HG02571 (cell line): ENCODE data around the gene PKD1L1.
"Not testable (repeated sequence)": the region's sequence is repeated elsewhere in the genome, so short reads cannot be mapped to it uniquely, and the experiment has no call there.

Experiments
- ATAC-seq: cut with Tn5 transposase; IDR thresholded peaks from one replicate; pipeline ENCODE4 v1.9.1; 2021; ENCODE audit warnings: mild to moderate bottlenecking, moderate library complexity; ENCODE audit not compliant: unreplicated experiment

PKD1L1 gene, protein sequence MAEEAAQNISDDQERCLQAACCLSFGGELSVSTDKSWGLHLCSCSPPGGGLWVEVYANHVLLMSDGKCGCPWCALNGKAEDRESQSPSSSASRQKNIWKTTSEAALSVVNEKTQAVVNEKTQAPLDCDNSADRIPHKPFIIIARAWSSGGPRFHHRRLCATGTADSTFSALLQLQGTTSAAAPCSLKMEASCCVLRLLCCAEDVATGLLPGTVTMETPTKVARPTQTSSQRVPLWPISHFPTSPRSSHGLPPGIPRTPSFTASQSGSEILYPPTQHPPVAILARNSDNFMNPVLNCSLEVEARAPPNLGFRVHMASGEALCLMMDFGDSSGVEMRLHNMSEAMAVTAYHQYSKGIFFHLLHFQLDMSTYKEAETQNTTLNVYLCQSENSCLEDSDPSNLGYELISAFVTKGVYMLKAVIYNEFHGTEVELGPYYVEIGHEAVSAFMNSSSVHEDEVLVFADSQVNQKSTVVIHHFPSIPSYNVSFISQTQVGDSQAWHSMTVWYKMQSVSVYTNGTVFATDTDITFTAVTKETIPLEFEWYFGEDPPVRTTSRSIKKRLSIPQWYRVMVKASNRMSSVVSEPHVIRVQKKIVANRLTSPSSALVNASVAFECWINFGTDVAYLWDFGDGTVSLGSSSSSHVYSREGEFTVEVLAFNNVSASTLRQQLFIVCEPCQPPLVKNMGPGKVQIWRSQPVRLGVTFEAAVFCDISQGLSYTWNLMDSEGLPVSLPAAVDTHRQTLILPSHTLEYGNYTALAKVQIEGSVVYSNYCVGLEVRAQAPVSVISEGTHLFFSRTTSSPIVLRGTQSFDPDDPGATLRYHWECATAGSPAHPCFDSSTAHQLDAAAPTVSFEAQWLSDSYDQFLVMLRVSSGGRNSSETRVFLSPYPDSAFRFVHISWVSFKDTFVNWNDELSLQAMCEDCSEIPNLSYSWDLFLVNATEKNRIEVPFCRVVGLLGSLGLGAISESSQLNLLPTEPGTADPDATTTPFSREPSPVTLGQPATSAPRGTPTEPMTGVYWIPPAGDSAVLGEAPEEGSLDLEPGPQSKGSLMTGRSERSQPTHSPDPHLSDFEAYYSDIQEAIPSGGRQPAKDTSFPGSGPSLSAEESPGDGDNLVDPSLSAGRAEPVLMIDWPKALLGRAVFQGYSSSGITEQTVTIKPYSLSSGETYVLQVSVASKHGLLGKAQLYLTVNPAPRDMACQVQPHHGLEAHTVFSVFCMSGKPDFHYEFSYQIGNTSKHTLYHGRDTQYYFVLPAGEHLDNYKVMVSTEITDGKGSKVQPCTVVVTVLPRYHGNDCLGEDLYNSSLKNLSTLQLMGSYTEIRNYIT (N-terminal part only)

DNA sequence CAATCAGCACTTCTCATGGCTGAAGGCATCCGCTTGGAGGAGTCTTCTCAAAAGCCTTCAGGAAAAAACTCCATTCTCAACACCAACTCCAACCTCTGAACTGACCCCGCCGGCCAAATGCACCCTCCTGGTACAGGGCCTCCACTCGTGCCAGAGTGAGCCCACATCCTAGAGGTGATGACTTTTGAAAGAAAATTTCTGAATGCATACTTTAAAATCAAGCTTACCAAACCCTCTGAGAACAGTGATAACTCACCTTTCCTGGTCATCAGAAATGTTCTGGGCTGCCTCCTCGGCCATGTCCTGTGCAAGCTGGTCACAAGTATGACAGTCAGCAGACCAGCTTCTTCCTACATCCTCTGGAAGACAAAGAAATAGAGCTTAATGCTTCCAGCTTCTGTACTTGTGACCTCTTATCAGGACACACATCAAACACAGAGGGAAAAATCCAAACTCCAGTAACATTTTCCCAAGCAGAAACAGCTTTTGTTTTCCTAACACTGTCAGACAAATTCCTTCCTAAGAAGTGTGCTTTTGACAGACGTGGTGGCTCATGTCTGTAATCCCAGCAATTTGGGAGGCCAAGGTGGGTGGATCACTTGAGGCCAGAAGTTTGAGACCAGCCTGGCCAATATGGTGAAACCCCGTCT, at the start of gene PKD1L1:
Gene PKD1L1, minus strand, starts transcription at position 326 of the 650 bp plus-strand sequence. Its CDS starts 26 bp downstream, at position 300.
- ATAC-seq: no peak

DNA sequence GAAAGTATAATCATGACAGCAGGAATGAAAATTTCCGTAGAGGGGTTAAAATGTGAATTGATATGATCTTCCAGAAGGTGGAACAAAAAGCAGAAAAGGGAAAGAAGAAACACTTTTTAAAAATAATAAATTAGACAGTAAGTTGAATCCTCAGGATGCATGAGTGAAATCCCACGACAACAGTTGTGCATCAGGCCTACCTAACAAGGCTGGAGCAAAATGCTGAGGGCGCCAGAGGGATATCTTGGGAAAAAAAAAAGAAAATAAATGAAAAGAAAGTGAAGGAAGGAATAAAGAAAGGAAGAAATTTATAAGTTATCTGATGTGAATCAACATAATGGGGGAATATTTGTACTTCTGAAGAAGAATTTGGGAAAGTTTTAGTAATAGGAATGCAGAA, 44.2 kb upstream of the PKD1L1 start:
- ATAC-seq: no peak

DNA sequence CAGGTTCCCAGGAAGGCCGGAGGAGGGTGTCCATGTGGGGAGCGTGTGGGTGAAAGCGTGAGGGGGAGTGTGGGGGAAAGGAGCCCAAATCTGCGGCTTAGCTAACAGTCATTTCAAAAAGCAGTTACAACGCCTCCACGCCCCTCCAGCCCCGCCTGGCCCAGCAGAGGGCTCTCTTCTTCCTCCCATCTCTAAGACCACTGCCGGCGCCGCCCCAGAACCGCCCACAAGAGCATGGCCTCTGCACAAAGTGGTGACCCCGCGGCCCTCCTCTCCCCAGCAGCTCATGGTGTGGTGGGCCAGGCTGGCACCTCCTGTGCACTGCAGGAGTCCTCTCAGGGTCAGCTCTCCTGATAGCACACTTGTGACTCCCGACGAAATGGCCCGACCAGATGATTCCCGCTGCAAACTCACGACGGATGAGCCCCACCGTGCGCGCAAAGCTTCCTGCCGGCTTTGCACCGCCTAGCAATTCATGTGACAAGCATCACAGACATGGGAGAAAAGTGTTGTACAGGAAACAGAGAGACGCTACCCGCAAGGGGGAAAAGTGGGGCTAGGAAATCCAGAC, 43.6 kb upstream of the PKD1L1 start:
- ATAC-seq: peak; percentile 100

DNA sequence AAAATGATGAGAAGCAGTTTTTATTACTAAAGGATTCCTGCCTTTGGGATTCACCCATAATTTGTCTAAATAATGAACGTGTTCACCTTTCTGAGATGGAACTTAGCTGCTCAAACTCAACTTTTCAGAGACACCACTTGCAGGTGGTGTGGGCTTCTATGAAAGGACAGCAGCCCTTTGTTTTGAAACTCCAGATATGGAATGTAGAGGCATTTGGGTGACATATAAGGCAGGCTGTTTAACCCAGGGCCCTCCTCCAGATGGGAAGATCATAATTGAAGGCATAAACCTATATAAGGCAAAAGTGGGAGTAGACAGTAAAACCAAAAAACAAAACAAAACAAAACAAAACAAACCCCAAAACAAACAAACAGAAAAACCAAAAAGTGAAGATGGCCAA, 43.0 kb upstream of the PKD1L1 start:
- no peak for ATAC-seq

DNA sequence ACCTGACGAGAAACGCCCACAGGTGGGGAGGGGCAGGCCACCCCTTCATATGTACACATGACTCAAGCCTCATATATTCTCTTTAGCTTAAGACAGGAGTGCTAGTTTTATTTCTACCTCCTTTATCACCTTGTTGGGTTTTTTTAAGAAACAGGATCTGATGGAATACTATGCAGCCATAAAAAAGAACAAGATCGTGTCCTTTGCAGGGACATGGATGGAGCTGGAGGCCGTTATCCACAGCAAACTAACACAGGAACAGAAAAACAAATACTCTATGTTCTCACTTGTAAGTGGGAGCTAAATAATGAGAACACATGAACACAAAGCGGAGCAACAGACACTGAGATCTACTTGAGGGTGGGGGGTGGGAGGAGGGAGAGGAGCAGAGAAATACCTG, 42.3 kb upstream of the PKD1L1 start:
- ATAC-seq: no peak

DNA sequence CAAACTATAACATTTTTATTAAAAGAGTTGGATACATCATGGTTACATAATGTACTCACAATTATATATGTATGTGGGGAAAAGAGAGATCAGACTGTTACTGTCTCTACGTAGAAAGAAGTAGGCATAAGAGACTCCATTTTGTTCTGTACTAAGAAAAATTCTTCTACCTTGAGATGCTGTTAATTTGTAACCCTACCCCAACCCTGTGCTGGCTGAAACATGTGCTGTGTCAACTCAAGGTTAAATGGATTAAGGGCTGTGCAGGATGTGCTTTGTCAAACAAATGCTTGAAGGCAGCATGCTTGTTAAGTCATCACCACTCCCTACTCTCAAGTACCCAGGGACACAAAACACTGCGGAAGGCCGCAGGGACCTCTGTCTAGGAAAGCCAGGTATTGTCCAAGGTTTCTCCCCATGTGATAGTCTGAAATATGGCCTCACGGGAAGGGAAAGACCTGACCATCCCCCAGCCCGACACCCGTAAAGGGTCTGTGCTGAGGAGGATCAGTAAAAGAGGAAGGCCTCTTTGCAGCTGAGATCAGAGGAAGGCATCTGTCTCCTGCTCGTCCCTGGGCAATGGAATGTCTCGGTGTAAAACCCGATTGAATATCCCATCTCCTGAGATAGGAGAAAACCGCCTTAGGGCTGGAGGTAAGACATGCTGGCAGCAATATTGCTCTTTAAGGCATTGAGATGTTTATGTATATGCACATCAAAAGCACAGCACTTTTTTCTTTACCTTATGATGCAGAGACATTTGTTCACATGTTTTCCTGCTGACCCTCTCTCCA, 41.5 kb upstream of the PKD1L1 start:
- ATAC-seq: not testable (repeated sequence)

DNA sequence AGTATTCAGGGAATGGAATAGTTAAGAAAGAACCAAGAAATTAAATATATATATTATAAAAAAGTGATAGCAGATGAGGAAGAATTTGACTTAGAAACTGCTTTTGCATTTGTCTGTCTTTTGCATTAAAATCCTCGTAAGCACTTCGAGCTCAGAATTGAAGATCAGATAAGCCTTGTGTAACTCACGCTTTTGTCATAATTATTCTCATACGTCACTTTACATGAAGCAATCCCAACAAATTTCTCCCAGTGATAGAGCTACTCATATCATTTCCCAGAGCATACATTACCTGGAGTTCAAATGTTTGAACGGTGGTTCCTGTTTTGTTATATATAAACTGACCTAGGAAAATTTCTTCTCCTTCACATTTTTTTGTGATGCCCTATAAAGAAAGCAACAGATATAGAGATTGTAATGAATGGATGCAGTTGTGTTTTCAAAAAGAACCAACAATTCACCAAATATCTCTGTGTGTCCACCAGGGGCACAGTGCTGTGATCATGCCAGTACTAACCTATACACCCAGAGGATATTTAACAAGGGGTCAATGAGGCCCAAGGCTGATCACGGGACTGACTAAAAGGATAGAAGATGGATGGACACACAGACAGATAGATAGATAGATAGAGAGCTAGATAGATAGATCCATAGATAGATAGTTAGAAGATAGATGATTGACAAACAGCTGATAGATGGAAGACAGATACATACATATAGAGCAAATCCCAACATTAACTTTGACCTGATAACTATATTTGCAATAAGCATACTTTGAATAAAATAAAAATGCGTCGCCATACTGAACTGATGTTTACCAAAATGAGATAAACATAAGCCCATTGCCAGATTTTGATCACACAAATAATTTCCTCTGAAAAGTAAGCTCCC, 40.5 kb upstream of the PKD1L1 start:
- ATAC-seq: no peak

DNA sequence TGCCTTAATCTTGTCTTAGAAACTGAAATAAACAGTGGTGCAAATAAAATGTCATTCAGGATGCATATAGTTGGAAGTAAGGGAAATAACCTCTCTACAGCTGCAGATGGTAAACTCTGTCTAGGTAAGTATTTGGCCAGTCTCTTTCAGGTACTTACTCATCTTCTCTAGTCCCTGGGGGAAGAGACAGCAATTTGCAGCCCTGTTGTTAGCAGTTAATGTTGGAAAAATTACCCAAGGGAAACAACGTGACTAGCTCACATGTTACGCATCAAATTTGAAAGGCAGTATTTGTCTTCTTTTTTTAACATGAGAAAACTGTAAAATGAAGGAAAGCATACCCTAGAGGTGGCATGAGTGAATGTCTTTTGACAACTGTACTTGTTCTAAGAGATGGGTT, 34.3 kb upstream of the PKD1L1 start:
- ATAC-seq: no peak

DNA sequence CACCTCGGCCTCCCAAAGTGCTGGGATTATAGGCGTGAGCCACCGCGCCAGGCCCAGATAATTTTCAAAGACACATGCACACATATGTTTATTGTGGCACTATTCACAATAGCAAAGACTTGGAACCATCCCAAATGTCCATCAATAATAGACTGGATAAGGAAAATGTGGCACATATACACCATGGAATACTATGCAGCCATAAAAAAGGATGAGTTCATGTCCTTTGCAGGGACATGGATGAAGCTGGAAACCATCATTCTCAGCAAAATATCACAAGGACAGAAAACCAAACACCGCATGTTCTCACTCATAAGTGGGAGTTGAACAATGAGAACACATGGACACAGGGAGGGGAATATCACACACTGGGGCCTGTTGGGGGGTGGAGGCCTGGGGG, 32.4 kb upstream of the PKD1L1 start:
- not testable (repeated sequence) for ATAC-seq

DNA sequence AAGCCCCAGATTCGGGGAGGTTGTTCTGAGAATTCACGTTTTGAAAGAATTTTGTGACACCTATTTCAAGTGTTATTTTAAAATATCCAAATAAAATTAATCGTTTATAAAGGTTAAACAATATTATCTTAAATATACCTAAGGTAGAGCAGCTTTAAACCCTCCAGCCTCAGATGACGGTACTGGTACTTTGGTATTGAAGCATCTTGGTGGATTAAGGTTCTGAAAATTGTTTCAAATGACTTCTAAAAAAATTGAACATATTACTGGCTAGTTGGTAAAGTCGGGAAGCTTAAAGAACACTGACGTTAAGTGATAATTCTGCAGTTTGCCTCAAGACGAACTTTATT, 31.5 kb upstream of the PKD1L1 start:
- ATAC-seq: no peak

DNA sequence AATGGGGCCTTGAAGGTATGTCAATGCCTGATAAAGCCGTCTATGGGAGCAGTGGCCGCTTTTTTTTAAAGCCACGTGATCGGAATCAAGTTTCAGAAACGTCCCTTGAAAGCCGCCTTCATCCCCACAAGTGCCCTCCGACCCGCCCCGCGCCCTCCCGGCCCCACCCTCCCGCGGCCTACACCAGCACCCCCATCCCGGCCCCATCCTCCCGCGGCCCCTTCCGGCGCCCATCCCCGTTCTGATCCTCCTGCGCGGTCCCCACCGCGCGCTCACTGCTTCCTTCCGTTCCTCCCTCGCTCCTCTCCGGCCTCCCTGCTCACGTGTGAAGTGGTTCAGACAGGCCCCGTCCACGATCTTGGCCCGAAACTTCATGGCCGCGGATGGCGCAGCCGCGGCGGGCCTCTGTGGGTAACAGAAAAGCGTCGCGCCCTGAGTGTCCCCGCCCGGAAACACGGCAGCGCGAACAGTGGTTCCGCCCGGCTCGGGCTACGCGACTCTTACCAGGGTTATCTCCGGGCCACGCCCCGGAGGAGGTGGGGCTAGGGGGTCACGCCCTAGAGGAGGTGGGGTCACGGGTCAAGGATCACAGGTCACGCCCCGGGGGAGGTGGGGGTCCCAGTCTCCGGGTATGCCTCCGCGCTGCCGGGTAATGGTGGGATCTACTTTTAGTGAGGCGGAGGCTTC, 31.0 kb upstream of the PKD1L1 start, which contains the start of gene HUS1:
Gene HUS1, minus strand, starts transcription at position 471 of the 687 bp plus-strand sequence. Its CDS starts 96 bp downstream, at position 375.
- ATAC-seq: peak; percentile 98

DNA sequence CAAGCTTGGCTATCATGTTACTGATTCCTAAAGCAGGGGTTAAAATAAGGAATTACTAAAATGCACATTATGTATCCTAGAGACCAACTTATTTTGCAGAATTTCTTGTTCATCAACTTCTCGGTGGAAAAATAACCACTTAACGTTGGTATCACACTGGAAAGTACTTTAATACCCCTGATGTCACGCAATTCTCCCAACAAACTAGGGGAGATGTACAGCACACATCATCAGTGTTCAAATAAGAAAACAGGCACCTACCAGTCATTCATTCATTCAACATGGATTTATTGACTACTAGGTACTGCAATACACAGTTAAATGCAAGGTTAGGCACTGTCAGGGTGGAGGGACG, 30.5 kb upstream of the PKD1L1 start:
- ATAC-seq: no peak

DNA sequence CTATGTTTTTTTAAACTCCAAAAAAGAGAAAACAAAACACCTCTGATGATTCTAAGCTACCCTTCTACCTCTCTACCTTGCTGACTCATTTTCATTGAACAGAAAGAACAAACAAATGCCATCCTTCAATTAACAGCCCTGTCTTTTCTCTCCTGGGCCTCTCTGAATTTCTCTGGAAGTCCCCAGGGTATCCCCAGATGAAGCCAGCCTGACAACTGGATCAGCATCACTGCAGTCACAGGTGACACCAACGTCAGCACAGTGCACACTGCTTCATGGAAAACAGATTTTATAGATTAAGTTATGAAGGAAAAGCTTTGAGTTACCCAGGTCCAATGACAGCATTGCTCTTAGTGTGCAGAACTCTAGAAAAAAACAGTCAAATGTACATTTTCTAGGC, 25.5 kb upstream of the PKD1L1 start:
- no peak for ATAC-seq

DNA sequence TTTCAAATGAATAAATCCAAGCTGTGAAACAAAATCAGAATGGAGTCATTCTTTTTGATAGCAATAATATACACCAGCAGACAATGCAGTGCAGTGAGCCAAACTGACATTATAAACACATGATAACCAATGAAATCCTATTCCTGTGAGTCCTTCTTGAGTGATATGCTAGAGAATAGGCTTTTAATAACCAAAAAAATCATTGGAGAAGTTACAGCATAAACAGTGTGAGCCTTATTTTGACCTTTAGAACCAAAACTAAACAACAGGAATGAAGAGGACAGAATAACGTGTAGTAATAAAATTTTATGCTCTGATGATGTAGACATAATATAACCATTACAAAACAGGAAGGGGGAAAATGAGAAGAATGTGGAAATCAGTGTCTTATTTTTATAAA, 22.5 kb upstream of the PKD1L1 start:
- no peak for ATAC-seq

DNA sequence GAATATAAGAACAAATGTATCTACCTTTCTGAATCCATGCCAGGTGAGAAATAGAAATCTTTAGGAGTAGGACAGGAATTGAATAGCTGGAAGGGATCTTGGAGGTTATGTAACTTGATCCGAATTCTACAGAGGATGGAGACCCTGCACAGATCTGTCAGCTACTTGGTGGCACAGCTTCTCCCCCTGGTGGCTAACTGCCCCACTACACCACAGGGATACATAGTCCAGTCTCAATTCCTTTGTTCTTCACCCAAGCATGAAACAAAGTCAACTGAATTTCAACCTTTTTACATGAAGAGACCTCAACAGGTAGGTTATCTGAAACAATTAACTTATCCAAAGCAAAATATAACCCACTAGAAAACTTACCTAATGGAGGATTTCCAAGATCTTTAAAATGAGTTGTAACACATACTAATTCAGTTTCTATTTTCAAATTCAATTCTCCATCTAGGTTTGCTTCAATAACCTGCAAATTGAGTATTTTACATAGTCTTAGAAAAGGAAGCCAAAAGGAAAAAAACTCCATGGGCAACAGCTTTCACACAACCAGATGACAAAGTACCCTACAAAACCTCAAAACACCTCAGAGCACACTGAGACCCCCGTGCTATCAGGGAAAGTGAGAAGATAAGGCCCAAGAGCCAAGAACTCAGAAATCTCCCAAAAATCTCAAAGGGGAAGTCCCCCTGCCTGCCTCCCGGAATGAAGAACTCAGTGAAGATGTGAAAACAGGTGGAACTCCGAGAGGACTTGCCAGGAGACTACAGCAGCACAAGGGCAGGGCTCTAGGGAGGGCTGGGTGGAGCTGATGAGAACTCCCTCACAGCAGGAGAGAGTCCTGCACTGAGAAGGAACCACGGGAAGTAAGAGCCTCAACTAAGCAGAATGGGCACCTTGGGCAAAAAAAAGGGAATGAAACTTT, 20.8 kb upstream of the PKD1L1 start:
- ATAC-seq: peak; percentile 58

DNA sequence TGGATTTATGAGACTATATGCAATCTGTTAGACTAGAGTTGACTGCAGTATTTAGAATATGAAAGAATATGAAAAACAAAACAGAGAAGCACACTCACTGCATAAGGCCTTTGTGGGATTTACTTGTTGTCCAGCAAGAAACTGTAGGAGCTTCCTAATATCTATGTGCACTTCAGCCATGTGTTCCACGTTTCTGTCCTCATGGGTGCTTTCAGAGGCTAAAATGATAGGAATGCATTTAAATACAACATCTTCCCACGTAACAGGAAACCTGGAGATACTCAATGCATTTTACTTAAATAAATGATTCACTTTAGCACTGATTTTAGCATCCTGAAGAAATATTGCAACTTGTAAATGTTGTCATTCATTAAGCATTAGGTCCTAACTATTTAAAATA, 19.4 kb upstream of the PKD1L1 start:
- no peak for ATAC-seq

DNA sequence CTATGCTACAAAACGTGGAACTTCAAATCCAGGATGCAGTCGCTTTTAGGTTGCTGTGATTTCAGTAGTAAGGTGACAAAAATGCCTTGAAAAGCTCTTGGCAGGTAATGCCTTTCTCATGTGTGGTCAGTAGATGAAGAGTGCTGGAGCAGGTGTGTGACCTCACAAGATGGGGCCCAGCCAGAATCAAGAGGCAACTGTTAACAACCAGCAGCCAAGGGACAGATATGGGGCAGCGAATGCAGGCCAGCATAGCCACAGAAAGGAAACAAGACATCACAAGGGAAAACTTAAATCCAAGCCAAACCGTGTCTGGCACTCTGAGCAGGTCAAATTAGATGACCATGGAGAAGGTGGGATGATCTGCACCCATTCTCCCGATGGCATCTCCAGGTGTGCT, 18.9 kb upstream of the PKD1L1 start:
- ATAC-seq: no peak
